Measurements from ENCODE around the gene RPL36.
"Not testable (repeated sequence)": the region's sequence is repeated elsewhere in the genome, so short reads cannot be mapped to it uniquely, and the experiment has no call there.

The RPL36 gene

DNA sequence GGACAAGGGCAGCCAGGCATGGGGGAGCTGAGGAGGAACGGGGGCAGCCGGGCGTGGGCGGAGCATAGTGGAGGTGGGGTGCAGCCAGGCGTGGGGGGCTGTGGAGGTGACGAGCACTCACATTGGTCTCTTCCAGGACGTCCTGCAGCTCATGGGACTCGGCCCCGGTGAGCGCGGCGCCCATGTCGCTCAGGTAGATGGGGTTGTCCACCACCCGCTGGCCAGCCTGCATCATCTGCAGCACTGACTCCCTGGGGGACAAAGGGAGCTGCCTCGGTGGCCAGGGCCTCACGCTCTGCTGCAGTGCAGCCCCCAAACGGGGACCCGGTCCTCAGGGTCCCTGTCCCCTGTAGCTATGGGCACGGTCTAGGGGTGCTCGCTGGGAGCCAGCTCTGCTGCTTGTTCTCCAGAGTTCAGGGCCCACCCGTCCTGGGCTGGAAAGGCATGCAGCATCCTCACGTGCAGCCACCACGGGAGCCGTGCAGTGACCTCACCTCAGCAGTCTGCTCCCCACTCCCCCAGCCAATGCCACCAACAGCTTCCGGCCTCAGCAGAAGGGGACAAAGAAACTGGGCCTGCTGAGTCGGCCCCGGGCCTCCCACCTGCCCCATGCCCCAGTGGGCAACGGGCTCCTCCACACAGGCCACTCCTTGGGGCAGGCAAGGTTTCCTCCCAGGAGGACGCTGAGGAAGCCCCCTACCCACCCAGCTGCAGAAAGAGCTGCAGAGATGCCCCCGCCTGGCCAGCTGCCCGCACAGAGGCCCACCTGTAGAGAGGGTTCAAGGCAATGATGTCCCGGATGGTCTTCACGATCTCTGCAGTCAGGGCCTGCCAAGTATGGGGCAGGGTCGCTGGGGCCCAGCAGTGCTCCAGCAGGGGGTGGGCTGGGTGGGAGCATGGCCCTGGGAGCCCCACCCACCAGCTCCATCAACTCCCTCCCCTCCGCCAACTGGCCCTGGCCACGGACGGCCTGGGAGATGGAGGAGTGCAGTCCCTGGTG is 17.8 kb downstream of the RPL36 start:
- no peak for DNase-seq

- no peak for DNase-seq
These were observed 20.9 kb downstream of the RPL36 start for GRCh38 chr19:5711025-5711424.

- DNase-seq = no peak
These were observed 21.6 kb downstream of the RPL36 start for GRCh38 chr19:5711713-5712161.

DNA sequence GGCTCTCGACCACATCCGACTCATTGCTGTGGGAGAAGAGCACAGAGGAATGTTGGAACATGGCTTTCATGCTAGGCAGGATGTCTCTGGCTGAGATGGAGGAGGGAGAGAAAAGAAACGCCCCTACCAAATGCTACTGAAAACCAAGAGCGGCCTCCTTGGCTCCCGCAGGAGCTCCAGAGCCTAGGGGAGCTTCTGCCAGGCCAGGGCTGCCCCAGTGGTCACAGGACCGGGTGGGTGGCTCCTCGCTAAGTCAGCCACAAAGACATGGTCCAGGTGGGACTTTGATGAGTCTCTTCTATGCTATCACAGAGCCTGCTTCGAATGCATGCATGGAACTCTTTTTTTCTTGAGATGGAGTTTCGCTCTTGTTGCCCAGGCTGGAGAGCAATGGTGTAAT is 23.1 kb downstream of the RPL36 start:
- no peak for DNase-seq

DNA sequence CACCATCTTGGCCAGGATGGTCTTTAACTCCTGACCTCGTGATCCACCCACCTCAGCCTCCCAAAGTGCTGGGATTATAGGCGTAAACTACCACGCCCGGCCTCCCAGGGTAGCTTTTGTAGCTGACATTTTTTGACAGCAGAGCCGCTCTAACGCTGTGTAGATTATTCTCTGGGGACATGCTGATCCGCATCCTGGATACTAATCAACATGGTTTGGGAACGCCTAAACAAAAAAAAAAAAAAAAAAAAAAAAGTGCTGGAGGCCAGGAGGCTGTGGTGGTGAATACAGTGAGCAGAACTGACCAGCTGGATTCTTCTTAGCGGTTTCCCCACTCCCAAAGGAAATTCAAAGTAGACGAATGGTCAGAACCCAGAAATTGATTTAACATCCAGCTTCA is 24.7 kb downstream of the RPL36 start:
- DNase-seq = no peak

- DNase-seq = no peak
These were observed 27.3 kb downstream of the RPL36 start for GRCh38 chr19:5717215-5717935.

DNA sequence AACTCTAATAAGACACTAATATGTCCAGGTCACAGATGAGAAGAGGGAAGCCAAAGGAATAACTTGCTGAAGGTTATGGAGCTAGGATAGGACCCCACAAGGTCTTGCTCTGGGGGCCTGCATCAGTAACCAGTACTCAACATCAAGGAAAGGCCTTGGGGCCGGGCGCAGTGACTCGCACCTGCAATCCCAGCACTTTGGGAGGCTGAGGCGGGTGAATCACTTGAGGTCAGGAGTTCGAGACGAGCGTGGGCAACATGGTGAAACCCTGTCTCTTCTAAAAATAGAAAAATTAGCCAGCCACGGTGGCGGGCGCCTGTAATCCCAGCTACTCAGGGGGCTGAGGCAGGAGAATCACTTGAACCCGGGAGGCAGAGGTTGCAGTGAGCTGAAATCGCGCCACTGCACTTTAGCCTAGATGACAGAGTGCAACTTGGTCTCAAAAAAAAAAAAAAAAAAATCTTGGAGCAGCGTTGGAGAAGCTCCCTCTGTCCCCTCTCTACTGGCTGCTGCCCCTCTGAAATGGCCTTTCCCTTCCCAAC is 28.0 kb downstream of the RPL36 start:
- peak; percentile 56 for DNase-seq

DNA sequence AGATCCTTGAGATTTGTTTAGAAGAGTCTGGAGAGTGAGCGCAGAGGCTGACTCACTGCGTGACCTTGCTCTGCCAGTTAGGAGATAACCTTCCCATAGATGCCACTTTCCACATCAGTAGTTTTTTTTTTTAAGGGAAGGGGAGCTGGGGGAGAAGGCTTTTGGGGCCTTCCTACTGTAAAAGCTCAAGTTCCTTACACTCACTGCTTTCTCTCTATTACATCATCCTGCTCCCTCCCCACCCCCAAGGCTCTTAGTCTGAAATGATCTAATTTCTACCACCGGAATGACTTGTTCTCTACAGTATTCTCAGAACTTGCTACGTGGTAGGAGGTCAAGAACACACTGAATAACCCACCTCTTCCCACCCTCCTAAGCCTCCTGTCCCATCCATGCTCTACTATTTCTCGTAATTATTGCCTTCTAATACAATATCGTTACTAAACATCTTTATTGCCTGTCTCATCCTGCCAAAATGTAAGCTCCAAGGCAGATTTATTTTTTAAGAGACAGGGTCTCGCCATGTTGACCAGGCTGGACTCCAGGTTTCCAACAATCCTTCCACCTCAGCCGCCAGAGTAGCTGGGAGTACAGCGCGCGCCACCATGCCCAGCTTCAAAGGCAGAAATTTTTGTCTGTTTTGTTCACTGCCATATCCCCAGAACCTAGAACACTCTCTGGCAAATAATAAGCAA is 28.6 kb downstream of the RPL36 start:
- DNase-seq = peak; percentile 47

- DNase-seq = no peak
These were observed 29.3 kb downstream of the RPL36 start for GRCh38 chr19:5719274-5719960.

GRCh38 chr19:5719961-5720790 is 30.1 kb downstream of the RPL36 start, which contains the start of the genes CATSPERD and LONP1:
CATSPERD (plus strand) TSS chr19:5720637; CDS start chr19:5720738, 101 bp downstream.
LONP1 (minus strand) TSS chr19:5720146; CDS start chr19:5720132, 14 bp downstream.
- DNase-seq = peak; percentile 98

- no peak for DNase-seq
These were observed 37.5 kb downstream of the RPL36 start for GRCh38 chr19:5727453-5728050.

GRCh38 chr19:5733172-5733571 is 43.1 kb downstream of the RPL36 start:
- not testable (repeated sequence) for DNase-seq

DNA sequence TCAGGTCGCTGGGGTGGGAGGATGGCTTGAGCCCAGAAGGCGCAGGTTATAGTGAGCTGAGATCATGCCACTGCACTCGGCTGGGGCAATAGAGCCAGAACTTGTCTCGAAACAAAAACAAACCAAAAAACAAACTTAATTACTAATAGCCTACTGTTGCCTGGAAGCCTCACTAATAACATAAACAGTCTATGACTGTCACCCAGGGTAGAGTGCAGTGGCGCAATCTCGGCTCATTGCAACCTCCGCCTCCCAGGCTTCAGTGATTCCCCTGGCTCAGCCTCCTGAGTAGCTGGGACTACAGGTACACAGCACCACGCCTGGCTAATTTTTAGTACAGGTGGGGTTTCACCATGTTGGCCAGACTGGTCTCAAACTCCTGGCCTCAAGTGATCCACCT is 48.3 kb downstream of the RPL36 start:
- DNase-seq = no peak
